ENCODE measurements around the gene GMDS.

DNA sequence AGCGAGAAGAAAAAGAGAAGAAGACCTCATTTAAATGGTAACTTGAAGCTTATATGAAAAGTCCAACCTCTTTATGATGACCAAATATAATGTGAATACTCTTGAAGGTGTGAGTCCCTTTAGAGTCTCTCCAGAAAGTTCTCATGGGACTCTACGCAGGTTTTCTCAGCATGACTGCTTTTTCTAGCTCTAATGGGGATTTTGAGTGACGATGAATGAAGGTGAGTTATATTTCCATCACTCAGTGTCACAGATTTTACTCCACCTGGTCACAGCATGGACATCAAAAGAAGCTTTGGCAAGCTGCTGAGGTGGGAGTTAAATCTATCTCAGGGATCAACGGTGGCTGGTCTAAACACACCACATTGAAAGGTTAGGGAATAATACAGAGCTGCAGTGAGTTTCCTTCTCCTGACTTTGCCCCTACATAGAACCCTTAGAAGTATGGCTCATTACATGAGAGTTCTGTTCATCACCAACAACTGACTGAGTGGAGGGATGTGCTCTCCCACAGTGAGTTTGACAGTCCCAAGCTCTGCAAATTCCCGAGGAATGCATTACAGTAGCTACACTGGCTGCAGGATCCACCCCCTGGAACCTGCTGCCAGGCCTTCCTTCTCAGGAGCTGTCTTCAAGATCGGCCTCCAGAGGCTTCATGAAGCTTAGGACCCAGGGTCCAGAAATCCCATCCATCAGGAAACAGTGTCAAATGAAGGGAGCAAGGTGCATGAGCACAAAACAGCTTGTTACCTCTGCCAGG, 508.9 kb downstream of the GMDS start:
- TF ChIP-seq EZH2 (IDR thresholded peaks at IDR 0.05; ENCODE audit: low read length) (no peak), CTCF (optimal IDR thresholded peaks at IDR 0.05 in 1 of 3, IDR thresholded peaks at IDR 0.05 in 1 of 3, conservative IDR thresholded peaks at IDR 0.05 in 1 of 3; ENCODE audit: extremely low read depth in 1 of 3, insufficient read depth in 2 of 3, low read length in 3 of 3) (no peak)

All from keratinocyte (primary cell).